GM19025 (cell line): Measurements from ENCODE around the gene TRIM71.
A peak's percentile ranks its signal among the peaks of the same experiment; 100 is the strongest.

Experiments used
- ATAC-seq: cut with Tn5 transposase; IDR thresholded peaks from one replicate; pipeline ENCODE4 v1.9.1; 2021; ENCODE audit warnings: mild to moderate bottlenecking, low read depth, moderate library complexity; ENCODE audit not compliant: unreplicated experiment

The TRIM71 gene

GRCh38 chr3:32862936-32863487 lies 45.2 kb downstream of the TRIM71 start:
- ATAC-seq = no peak

- no peak for ATAC-seq
These were observed 47.6 kb downstream of the TRIM71 start for GRCh38 chr3:32865383-32865782.

- ATAC-seq = no peak
These were observed 48.7 kb downstream of the TRIM71 start for GRCh38 chr3:32866533-32866932.

GRCh38 chr3:32867954-32868353 lies 50.2 kb downstream of the TRIM71 start:
- no peak for ATAC-seq

GRCh38 chr3:32868719-32869512 lies 51.1 kb downstream of the TRIM71 start:
- no peak for ATAC-seq

GRCh38 chr3:32869513-32870047 lies 51.8 kb downstream of the TRIM71 start:
- ATAC-seq = no peak

- ATAC-seq = no peak
These were observed 52.7 kb downstream of the TRIM71 start for GRCh38 chr3:32870373-32871095.

- ATAC-seq = no peak
These were observed 53.5 kb downstream of the TRIM71 start for GRCh38 chr3:32871273-32871672.

GRCh38 chr3:32872487-32873382 lies 54.9 kb downstream of the TRIM71 start:
- ATAC-seq = no peak

- ATAC-seq = no peak
These were observed 55.8 kb downstream of the TRIM71 start for GRCh38 chr3:32873531-32874130.

GRCh38 chr3:32876920-32877319 lies 59.1 kb downstream of the TRIM71 start:
- ATAC-seq = no peak

GRCh38 chr3:32877598-32877997 lies 59.8 kb downstream of the TRIM71 start:
- no peak for ATAC-seq

GRCh38 chr3:32880225-32880624 lies 62.4 kb downstream of the TRIM71 start:
- no peak for ATAC-seq

- ATAC-seq = no peak
These were observed 63.8 kb downstream of the TRIM71 start for GRCh38 chr3:32881624-32882023.

GRCh38 chr3:32882189-32882588 lies 64.4 kb downstream of the TRIM71 start:
- peak; percentile 46 for ATAC-seq

- ATAC-seq = peak; percentile 77
These were observed 64.8 kb downstream of the TRIM71 start for GRCh38 chr3:32882603-32883025.

- no peak for ATAC-seq
These were observed 66.0 kb downstream of the TRIM71 start for GRCh38 chr3:32883817-32884216.

GRCh38 chr3:32884591-32884990 lies 66.8 kb downstream of the TRIM71 start:
- no peak for ATAC-seq

GRCh38 chr3:32885283-32885901 lies 67.6 kb downstream of the TRIM71 start:
- ATAC-seq = no peak
